DMS114 treated with DMSO at 0.1 percent for 48 hours (cell line): ENCODE measurements around the gene CDO1.
"Not testable (repeated sequence)": the region's sequence is repeated elsewhere in the genome, so short reads cannot be mapped to it uniquely, and the experiment has no call there.

ENCODE experiments used
- DNase-seq: peaks from one replicate; lab custom pipeline; 2025; ENCODE audit not compliant: unreplicated experiment; lab: John Stamatoyannopoulos, UW

The CDO1 gene

GRCh38 chr5:115831163-115831768 is 14.8 kb upstream of the CDO1 start:
- DNase-seq, result peak; percentile 13

GRCh38 chr5:115829913-115830312 is 13.5 kb upstream of the CDO1 start:
- DNase-seq, result no peak

GRCh38 chr5:115825948-115826347 is 9.5 kb upstream of the CDO1 start:
- no peak for DNase-seq

GRCh38 chr5:115824983-115825382 is 8.5 kb upstream of the CDO1 start:
- DNase-seq, result not testable (repeated sequence)

- DNase-seq, result no peak
Observed at GRCh38 chr5:115820846-115821245, 4.4 kb upstream of the CDO1 start.

- no peak for DNase-seq
Observed at GRCh38 chr5:115818821-115819220, 2.4 kb upstream of the CDO1 start.

- DNase-seq, result no peak
Observed at GRCh38 chr5:115817386-115817785, 927 bp upstream of the CDO1 start.

GRCh38 chr5:115815693-115816225 is 700 bp downstream of the CDO1 start:
- DNase-seq, result no peak

- no peak for DNase-seq
Observed at GRCh38 chr5:115815006-115815692, 1.3 kb downstream of the CDO1 start.

GRCh38 chr5:115813719-115814118 is 2.7 kb downstream of the CDO1 start:
- no peak for DNase-seq

- DNase-seq, result no peak
Observed at GRCh38 chr5:115812372-115812771, 4.1 kb downstream of the CDO1 start.

GRCh38 chr5:115811406-115811805 is 5.1 kb downstream of the CDO1 start:
- no peak for DNase-seq

GRCh38 chr5:115810761-115811160 is 5.7 kb downstream of the CDO1 start:
- DNase-seq, result no peak

- no peak for DNase-seq
Observed at GRCh38 chr5:115809946-115810345, 6.5 kb downstream of the CDO1 start.

- DNase-seq, result not testable (repeated sequence)
Observed at GRCh38 chr5:115808066-115808465, 8.4 kb downstream of the CDO1 start.

GRCh38 chr5:115807654-115808052 is 8.8 kb downstream of the CDO1 start:
- DNase-seq, result no peak

- no peak for DNase-seq
Observed at GRCh38 chr5:115806986-115807653, 9.3 kb downstream of the CDO1 start.

GRCh38 chr5:115801984-115802383 is 14.5 kb downstream of the CDO1 start:
- DNase-seq, result no peak

GRCh38 chr5:115801152-115801551 is 15.3 kb downstream of the CDO1 start:
- no peak for DNase-seq

GRCh38 chr5:115800108-115800507 is 16.4 kb downstream of the CDO1 start:
- no peak for DNase-seq

GRCh38 chr5:115798252-115798651 is 18.2 kb downstream of the CDO1 start:
- DNase-seq, result no peak

- no peak for DNase-seq
Observed at GRCh38 chr5:115796656-115797055, 19.8 kb downstream of the CDO1 start.
